Spinal cord (tissue), 10 donors: ENCODE data around the gene MBD3. TPM values are rescaled to one million over a fixed set of nuclear protein-coding genes. Genes with fewer than 3 reads are reported as not detected.

ENCODE experiments used
- DNase-seq, 6 donors: peaks; one replicate each; pipeline versions ENCODE4 v3.0.0 to v3.0.0-alpha.2; 2013 to 2015; ENCODE audit warnings: low spot score in 6 of 6, low read depth in 4 of 6
- H3K27ac ChIP-seq: one replicate; pipeline ENCODE4 v1.5.1; 2013; ENCODE audit warnings: low read depth, low read length, control low read depth
- H3K27me3 ChIP-seq: one replicate; pipeline ENCODE4 v1.6.1; 2013; ENCODE audit warnings: low read length; ENCODE audit not compliant: control insufficient read depth, insufficient read depth
- H3K36me3 ChIP-seq: one replicate; pipeline ENCODE4 v1.6.1; 2013; ENCODE audit warnings: low read length; ENCODE audit not compliant: control insufficient read depth, insufficient read depth
- H3K4me1 ChIP-seq: one replicate; pipeline ENCODE4 v1.6.1; 2013; ENCODE audit warnings: low read length; ENCODE audit not compliant: control insufficient read depth, insufficient read depth
- H3K4me3 ChIP-seq: one replicate; pipeline ENCODE4 v1.5.1; 2013; ENCODE audit warnings: low read depth, low read length, control low read depth
- H3K9me3 ChIP-seq: one replicate; pipeline ENCODE4 v1.6.1; 2013; ENCODE audit warnings: low read length; ENCODE audit not compliant: control insufficient read depth, insufficient read depth
- WGBS: methylation state at CpG from one replicate; pipeline ENCODE4 v1.1.5; 2013; ENCODE audit warnings: missing lambda C conversion rate; ENCODE audit not compliant: insufficient coverage; 5-methylcytosine and 5-hydroxymethylcytosine counted together
- polyA plus RNA-seq, 2 donors: library from polyadenylated mRNA; unstranded; fragments of 120-200 nt; gene quantifications; one replicate each; pipeline ENCODE4 v1.2.1, GENCODE V29; 2013; ENCODE audit not compliant: insufficient read length in 2 of 2
- total RNA-seq, 2 donors: library from RNA; depleted of rRNA in 1 of 2; stranded (reverse); fragments of 120-200 nt in 1 of 2; fragments of >200 nt in 1 of 2; gene quantifications; one replicate each; pipeline versions ENCODE4 v1.2.3 to v1.2.4, GENCODE V29; 2013 to 2014
- donor health status: healthy.

The MBD3 gene
- total and polyA plus RNA-seq, 4 donors = 36.6 to 113 (median 89.0) TPM

GRCh38 chr19:1612114-1613086 is 19.7 kb upstream of the MBD3 start:
- DNase-seq = peak in 1 of 6 donors; percentile 11

GRCh38 chr19:1611353-1611752 is 18.7 kb upstream of the MBD3 start:
- peaks cover 74% of the 10 kb centered on the region for H3K36me3 ChIP-seq
- no peak overlapping the region for H3K4me3 ChIP-seq
- no peaks in the 10 kb centered on the region for H3K9me3 ChIP-seq
- DNase-seq = no peak
- no peak overlapping the region for H3K27ac ChIP-seq
- WGBS = 94% methylated on average over 14 of the region's 15 CpGs
- H3K27me3 ChIP-seq = no peaks in the 10 kb centered on the region
- H3K4me1 ChIP-seq = peaks cover 4% of the 10 kb centered on the region

More at GRCh38 chr19:1612114-1613086, 19.7 kb upstream of the MBD3 start:
- Histone ChIP-seq H3K36me3 (peaks cover 83% of the 10 kb centered on the region), H3K4me3 (no peak overlapping the region), H3K9me3 (no peaks in the 10 kb centered on the region), H3K4me1 (no peaks in the 10 kb centered on the region), H3K27me3 (no peaks in the 10 kb centered on the region), H3K27ac (no peak overlapping the region)
- WGBS = 94% methylated on average over 36 of the region's 39 CpGs

GRCh38 chr19:1610579-1610978 is 17.9 kb upstream of the MBD3 start:
- peaks cover 12% of the 10 kb centered on the region for H3K4me1 ChIP-seq
- no peak for DNase-seq
- H3K4me3 ChIP-seq = no peak overlapping the region
- H3K9me3 ChIP-seq = no peaks in the 10 kb centered on the region
- peaks cover 71% of the 10 kb centered on the region for H3K36me3 ChIP-seq
- no peaks in the 10 kb centered on the region for H3K27me3 ChIP-seq
- WGBS = 69% methylated on average over 3 of the region's 11 CpGs
- no peak overlapping the region for H3K27ac ChIP-seq

- Histone ChIP-seq H3K27ac (no peak overlapping the region), H3K27me3 (no peaks in the 10 kb centered on the region), H3K4me1 (peaks cover 13% of the 10 kb centered on the region), H3K4me3 (no peak overlapping the region), H3K36me3 (peaks cover 64% of the 10 kb centered on the region), H3K9me3 (no peaks in the 10 kb centered on the region)
- WGBS = 92% methylated on average over 16 of the region's 16 CpGs
- DNase-seq = no peak
Observed at GRCh38 chr19:1609680-1610474, 17.2 kb upstream of the MBD3 start.

- H3K27me3 ChIP-seq = no peaks in the 10 kb centered on the region
- H3K27ac ChIP-seq = no peak overlapping the region
- H3K36me3 ChIP-seq = peaks cover 56% of the 10 kb centered on the region
- DNase-seq = no peak
- no peaks in the 10 kb centered on the region for H3K9me3 ChIP-seq
- H3K4me3 ChIP-seq = no peak overlapping the region
- WGBS = 61% methylated on average over 6 of the region's 10 CpGs
- peaks cover 22% of the 10 kb centered on the region for H3K4me1 ChIP-seq
Observed at GRCh38 chr19:1609103-1609396, 16.4 kb upstream of the MBD3 start.

- H3K4me3 ChIP-seq = no peak overlapping the region
- H3K27me3 ChIP-seq = no peaks in the 10 kb centered on the region
- 81% methylated on average over 22 of the region's 23 CpGs for WGBS
- no peak for DNase-seq
- no peak overlapping the region for H3K27ac ChIP-seq
- no peaks in the 10 kb centered on the region for H3K9me3 ChIP-seq
- H3K36me3 ChIP-seq = peaks cover 54% of the 10 kb centered on the region
- peaks cover 27% of the 10 kb centered on the region for H3K4me1 ChIP-seq
Observed at GRCh38 chr19:1608359-1609102, 15.9 kb upstream of the MBD3 start.

GRCh38 chr19:1606138-1606651 is 13.5 kb upstream of the MBD3 start:
- H3K4me3 ChIP-seq = peak overlapping the region; percentile 92
- peak overlapping the region; percentile 99 for H3K27ac ChIP-seq
- peaks cover 37% of the 10 kb centered on the region for H3K4me1 ChIP-seq
- WGBS = 29% methylated on average over 15 of the region's 16 CpGs
- DNase-seq = no peak
- H3K27me3 ChIP-seq = no peaks in the 10 kb centered on the region
- H3K9me3 ChIP-seq = no peaks in the 10 kb centered on the region
- H3K36me3 ChIP-seq = peaks cover 54% of the 10 kb centered on the region

- no peaks in the 10 kb centered on the region for H3K9me3 ChIP-seq
- peaks cover 52% of the 10 kb centered on the region for H3K36me3 ChIP-seq
- H3K27ac ChIP-seq = peak within 1 kb of the TSS; percentile 99
- WGBS = under 1% methylated on average over 73 of the region's 79 CpGs
- peak within 1 kb of the TSS; percentile 92 for H3K4me3 ChIP-seq
- H3K4me1 ChIP-seq = peaks cover 37% of the 10 kb centered on the region
- DNase-seq = peak; percentile 86 to 99 (median 94)
- H3K27me3 ChIP-seq = no peaks in the 10 kb centered on the region
Observed at GRCh38 chr19:1605236-1606137, 12.8 kb upstream of the MBD3 start, which contains the start of gene UQCR11. TSS of gene UQCR11 (minus strand) at chr19:1605462. CDS start at chr19:1605409, 53 bp downstream.
